Measurements from ENCODE around the gene COX17. TPM values are rescaled to one million over a fixed set of nuclear protein-coding genes. Genes with fewer than 3 reads are reported as not detected.

Gene COX17
- total and polyA plus RNA-seq, 2 donors (not counting 3 experiments of a cell fraction or from before 2014, with no cell fraction given): 19.8 to 37.6 TPM

DNA sequence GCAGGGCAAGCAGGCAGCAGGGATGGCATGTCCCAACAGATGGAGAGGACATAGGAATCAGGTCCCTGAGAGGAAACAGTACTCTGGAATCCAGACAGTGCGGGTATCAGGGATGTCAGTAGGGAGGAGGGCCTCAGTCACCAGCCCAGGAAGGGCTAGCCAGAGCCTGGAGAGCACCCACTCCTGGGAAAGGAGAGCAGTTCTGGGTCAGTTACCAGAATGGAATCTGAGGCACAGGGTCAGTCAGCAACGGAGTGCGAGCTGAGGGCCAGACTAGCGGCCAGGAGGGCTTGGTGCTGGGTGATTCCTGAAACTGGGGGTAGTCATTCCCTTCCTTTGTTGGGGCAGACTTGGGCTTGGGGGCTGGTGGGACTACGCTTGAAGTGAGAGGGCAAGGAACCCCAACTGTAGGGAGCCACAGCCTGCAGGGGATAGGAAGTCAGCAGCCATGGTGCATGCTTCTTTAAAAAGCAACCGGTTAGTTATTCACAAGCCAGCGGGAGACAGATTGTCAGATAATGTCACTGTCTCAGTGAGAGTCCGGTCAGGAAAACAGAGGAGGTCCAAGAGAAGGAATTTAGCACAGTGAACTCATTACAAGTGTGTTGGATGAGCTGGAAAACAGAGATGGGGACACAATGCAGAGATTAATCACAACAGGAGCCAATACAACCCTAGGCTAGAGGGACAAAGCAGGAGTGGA is 51.6 kb downstream of the COX17 start:
- TF ChIP-seq, protein P1, sequence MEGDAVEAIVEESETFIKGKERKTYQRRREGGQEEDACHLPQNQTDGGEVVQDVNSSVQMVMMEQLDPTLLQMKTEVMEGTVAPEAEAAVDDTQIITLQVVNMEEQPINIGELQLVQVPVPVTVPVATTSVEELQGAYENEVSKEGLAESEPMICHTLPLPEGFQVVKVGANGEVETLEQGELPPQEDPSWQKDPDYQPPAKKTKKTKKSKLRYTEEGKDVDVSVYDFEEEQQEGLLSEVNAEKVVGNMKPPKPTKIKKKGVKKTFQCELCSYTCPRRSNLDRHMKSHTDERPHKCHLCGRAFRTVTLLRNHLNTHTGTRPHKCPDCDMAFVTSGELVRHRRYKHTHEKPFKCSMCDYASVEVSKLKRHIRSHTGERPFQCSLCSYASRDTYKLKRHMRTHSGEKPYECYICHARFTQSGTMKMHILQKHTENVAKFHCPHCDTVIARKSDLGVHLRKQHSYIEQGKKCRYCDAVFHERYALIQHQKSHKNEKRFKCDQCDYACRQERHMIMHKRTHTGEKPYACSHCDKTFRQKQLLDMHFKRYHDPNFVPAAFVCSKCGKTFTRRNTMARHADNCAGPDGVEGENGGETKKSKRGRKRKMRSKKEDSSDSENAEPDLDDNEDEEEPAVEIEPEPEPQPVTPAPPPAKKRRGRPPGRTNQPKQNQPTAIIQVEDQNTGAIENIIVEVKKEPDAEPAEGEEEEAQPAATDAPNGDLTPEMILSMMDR (IDR thresholded peaks at IDR 0.05; ENCODE audit: extremely low read depth in 1 of 2, insufficient read depth in 1 of 2, low read depth in 1 of 2, low read length in 2 of 2): no peak
- Histone ChIP-seq H3K27me3 (ENCODE audit: control insufficient read depth in 2 of 2, insufficient read depth in 2 of 2, low read length in 2 of 2) (no peaks in the 10 kb centered on the region), H3K4me2 (ENCODE audit: insufficient read depth, low read length) (no peak overlapping the region), H3K27ac (ENCODE audit: insufficient read depth, low read depth, low read length) (no peak overlapping the region), H3K4me3 (replicated peaks in 1 of 3; ENCODE audit: insufficient read depth in 1 of 3, low read depth in 1 of 3, low read length in 3 of 3) (no peak overlapping the region), H3K9me1 (replicated peaks; ENCODE audit: control insufficient read depth, extremely low read depth, insufficient read depth, low read length) (no peaks in the 10 kb centered on the region), H4K20me1 (replicated peaks; ENCODE audit: control insufficient read depth, extremely low read depth, insufficient read depth, low read length) (no peaks in the 10 kb centered on the region), H3K36me3 (ENCODE audit: control insufficient read depth in 2 of 2, extremely low read depth in 1 of 2, insufficient read depth in 2 of 2, low read length in 2 of 2) (no peaks in the 10 kb centered on the region), H3K9me3 (replicated peaks; ENCODE audit: control insufficient read depth, insufficient read depth, low read length) (no peaks in the 10 kb centered on the region), H3K79me2 (ENCODE audit: control insufficient read depth, insufficient read depth, low read length) (no peaks in the 10 kb centered on the region), H3K9ac (replicated peaks; ENCODE audit: extremely low read depth, insufficient read depth, low read length) (no peak overlapping the region), H3K4me1 (ENCODE audit: control insufficient read depth, extremely low read depth, insufficient read depth, low read length) (peaks cover 18% of the 10 kb centered on the region), H2AFZ (ENCODE audit: low read depth, low read length) (no peak overlapping the region)
- ChIA-PET CTCF (no interaction called here), POLR2A (no interaction called here)
- dilution Hi-C loops (cut with MboI; ENCODE audit: extremely low pct_ligation_motif_present, low sequenced_read_pairs): no loop called here
- no TSS peak for BruUV-seq (replicated peaks)
- FAIRE-seq (no peak), DNase-seq (ENCODE audit: low read depth, low spot score) (no peak)
- intact Hi-C loops (cut with micrococcal nuclease): no loop called here

DNA sequence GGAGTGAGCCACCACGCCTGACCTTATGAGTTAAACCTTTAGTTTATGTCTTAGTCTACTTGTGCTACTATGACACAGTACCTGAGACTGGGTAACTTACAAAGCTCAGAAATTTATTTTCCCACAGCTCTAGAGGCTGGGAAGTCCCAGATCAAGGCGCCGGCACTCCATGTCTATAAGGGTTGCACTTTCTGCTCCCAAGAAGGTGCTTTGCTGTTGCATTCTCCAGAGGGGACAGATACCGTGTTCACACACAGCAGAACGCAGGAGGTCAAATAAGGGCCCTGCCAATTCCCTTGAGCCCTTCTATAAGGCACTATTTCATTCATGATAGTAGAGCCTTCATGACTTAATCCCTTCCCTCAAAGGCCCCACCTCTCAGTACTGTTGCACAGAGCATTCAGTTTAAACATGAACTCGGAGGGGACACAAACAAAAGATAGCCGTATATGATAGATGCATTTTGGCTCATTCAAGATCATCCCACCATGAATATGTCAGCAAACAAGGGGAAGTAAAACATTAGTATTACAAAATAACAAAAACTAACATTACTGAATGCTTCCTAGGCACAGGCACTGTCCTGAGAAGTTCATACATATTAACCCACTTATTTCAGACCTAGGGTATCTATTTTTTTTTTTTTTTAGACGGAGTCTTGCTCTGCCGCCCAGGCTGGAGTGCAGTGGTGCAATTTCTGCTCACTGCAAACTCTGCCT is 53.0 kb downstream of the COX17 start:
- ChIA-PET CTCF (no interaction called here), POLR2A (no interaction called here)
- Histone ChIP-seq H3K9ac (replicated peaks; ENCODE audit: extremely low read depth, insufficient read depth, low read length) (no peak overlapping the region), H4K20me1 (replicated peaks; ENCODE audit: control insufficient read depth, extremely low read depth, insufficient read depth, low read length) (no peaks in the 10 kb centered on the region), H3K27me3 (ENCODE audit: control insufficient read depth in 2 of 2, insufficient read depth in 2 of 2, low read length in 2 of 2) (no peaks in the 10 kb centered on the region), H3K4me2 (ENCODE audit: insufficient read depth, low read length) (no peak overlapping the region), H3K27ac (ENCODE audit: insufficient read depth, low read depth, low read length) (no peak overlapping the region), H3K79me2 (ENCODE audit: control insufficient read depth, insufficient read depth, low read length) (no peaks in the 10 kb centered on the region), H3K9me1 (replicated peaks; ENCODE audit: control insufficient read depth, extremely low read depth, insufficient read depth, low read length) (no peaks in the 10 kb centered on the region), H3K36me3 (ENCODE audit: control insufficient read depth in 2 of 2, extremely low read depth in 1 of 2, insufficient read depth in 2 of 2, low read length in 2 of 2) (no peaks in the 10 kb centered on the region), H3K4me1 (ENCODE audit: control insufficient read depth, extremely low read depth, insufficient read depth, low read length) (peaks cover 13% of the 10 kb centered on the region), H3K9me3 (replicated peaks; ENCODE audit: control insufficient read depth, insufficient read depth, low read length) (no peaks in the 10 kb centered on the region), H2AFZ (ENCODE audit: low read depth, low read length) (no peak overlapping the region), H3K4me3 (replicated peaks in 1 of 3; ENCODE audit: insufficient read depth in 1 of 3, low read depth in 1 of 3, low read length in 3 of 3) (no peak overlapping the region)
- no peak for FAIRE-seq
- intact Hi-C loops (cut with micrococcal nuclease): no loop called here
- TF ChIP-seq, protein P1 (IDR thresholded peaks at IDR 0.05; ENCODE audit: extremely low read depth in 1 of 2, insufficient read depth in 1 of 2, low read depth in 1 of 2, low read length in 2 of 2): no peak
- TF ChIP-seq, protein P2, sequence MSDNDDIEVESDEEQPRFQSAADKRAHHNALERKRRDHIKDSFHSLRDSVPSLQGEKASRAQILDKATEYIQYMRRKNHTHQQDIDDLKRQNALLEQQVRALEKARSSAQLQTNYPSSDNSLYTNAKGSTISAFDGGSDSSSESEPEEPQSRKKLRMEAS (IDR thresholded peaks at IDR 0.05; ENCODE audit: insufficient read depth, insufficient read length): no peak
- TF ChIP-seq JUN (IDR thresholded peaks at IDR 0.05; ENCODE audit: borderline replicate concordance, insufficient read depth, insufficient read length, low read depth) (no peak), GATA2 (IDR thresholded peaks at IDR 0.05; ENCODE audit: insufficient read depth, insufficient read length, low read depth, low read length) (no peak), POLR2AphosphoS5 (IDR thresholded peaks at IDR 0.05; ENCODE audit: insufficient read depth, low read depth, low read length) (no peak), FOS (IDR thresholded peaks at IDR 0.05; ENCODE audit: borderline replicate concordance, insufficient read depth, low read length) (no peak), MYC (IDR thresholded peaks at IDR 0.05; ENCODE audit: low read depth, low read length) (no peak), POLR2A (IDR thresholded peaks at IDR 0.05; ENCODE audit: low read depth, low read length) (no peak), EZH2 (IDR thresholded peaks at IDR 0.05; ENCODE audit: borderline replicate concordance, low read depth, low read length, severe bottlenecking) (no peak)
- BruUV-seq (replicated peaks): no TSS peak
- dilution Hi-C loops (cut with MboI; ENCODE audit: extremely low pct_ligation_motif_present, low sequenced_read_pairs): no loop called here
- no peak for DNase-seq (ENCODE audit: low read depth, low spot score)
